HG03064 (cell line): Measurements from ENCODE around the gene TELO2.

Experiments used
- ATAC-seq: cut with Tn5 transposase; IDR thresholded peaks from one replicate; pipeline ENCODE4 v1.9.1; 2021; ENCODE audit warnings: low read depth; ENCODE audit not compliant: unreplicated experiment

The TELO2 gene

GRCh38 chr16:1511662-1512569 is 18.8 kb downstream of the TELO2 start:
- no peak for ATAC-seq

- no peak for ATAC-seq
These were observed 19.6 kb downstream of the TELO2 start for GRCh38 chr16:1512774-1513173.

GRCh38 chr16:1514507-1514906 is 21.3 kb downstream of the TELO2 start:
- no peak for ATAC-seq

DNA sequence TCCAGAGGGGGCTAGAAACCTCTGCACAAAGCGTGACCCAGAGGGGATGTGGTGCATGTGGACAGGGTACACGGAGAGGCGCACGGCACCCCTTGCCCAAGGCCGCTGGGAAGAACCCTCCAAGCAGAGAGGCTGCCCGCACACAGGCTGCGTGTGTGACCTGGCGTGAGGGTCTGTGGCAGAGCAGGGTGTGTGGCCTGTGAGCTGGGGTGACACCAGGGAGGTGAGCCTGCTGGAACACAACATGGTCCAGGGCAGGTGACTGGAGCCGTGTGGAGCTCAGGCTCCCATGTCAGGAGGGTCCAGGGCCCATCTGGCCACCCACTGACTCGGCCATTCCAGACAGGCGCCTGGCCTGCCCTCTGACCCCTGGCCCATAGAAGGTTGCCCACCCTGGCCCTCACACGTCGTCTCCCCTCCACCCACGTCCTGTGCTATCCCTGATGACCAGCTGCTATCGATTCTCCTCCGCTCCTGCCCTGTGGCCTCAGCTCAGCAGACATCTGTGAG is 25.5 kb downstream of the TELO2 start:
- no peak for ATAC-seq

DNA sequence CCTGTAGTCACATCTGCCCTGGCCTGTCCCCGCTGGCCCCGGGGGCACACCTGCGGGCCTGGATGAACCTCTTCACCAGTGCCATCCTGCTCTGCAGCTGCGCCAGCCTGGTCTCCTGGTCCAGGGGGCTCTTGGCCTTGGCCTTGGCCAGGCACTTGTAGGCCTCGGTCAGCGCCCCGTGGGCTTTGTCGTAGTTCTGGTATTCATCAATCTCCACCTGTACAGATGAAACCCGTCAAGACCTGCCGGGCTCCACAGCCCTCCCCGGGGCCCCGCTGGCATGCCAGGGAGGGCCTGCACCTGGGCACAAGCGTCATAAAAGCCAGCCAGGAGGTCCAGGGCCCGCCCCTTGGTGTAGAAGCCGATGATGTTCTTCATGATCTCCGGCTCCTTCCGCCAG is 26.7 kb downstream of the TELO2 start:
- ATAC-seq: no peak

GRCh38 chr16:1520461-1520860 is 27.3 kb downstream of the TELO2 start:
- ATAC-seq: no peak

DNA sequence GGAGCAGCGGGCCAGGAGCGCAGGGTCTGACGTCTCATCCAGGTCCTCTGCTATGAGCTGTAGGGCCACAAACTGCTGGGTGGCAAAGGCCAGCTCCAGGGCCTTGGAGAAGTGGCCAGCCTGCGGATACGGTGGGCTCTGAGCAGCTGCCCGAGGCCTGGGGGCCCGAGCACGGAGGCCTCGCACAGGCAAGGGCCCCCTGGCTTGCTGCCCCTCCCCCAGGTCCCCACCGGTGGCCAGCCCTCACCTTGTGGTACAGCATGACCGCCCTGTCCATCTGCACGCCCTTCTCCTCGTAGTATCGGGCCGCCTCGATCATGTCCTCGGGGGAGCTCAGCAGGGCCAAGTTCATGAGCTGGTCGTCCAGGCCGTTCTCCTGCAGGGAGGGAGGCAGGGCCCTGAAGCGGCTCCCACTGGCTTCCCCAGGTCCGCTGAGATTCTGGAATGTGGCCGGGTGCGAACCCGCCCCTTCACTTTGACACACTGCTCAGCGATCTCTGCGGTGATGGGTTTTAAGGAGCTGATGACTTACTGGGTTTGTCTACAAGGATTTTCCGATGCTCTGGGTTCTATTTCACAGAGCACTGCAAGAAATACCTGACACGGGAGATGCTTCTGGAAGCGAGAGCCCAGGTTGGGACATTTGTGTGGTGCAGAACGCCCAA is 30.6 kb downstream of the TELO2 start:
- no peak for ATAC-seq

DNA sequence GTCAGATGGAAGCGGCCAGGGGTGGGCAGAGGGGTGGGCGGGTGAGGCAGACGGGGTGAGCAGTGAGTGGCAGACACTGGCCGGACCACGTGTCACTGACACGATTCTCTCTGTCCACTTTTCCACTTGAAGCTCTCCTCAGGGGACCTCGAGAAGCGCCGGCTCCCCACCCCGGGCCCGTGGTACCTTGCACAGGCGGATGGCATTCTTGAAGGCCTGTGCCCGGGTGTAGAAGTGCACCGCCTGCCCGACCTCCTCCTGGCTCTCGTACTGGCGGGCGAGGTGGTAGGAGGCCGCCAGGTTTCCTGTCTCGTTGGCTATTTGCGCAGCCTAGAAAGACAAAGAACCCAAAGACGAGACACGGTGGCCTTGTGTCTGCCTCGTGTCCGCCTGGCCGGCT is 31.2 kb downstream of the TELO2 start:
- ATAC-seq: no peak

GRCh38 chr16:1525871-1526607 is 32.9 kb downstream of the TELO2 start:
- no peak for ATAC-seq

DNA sequence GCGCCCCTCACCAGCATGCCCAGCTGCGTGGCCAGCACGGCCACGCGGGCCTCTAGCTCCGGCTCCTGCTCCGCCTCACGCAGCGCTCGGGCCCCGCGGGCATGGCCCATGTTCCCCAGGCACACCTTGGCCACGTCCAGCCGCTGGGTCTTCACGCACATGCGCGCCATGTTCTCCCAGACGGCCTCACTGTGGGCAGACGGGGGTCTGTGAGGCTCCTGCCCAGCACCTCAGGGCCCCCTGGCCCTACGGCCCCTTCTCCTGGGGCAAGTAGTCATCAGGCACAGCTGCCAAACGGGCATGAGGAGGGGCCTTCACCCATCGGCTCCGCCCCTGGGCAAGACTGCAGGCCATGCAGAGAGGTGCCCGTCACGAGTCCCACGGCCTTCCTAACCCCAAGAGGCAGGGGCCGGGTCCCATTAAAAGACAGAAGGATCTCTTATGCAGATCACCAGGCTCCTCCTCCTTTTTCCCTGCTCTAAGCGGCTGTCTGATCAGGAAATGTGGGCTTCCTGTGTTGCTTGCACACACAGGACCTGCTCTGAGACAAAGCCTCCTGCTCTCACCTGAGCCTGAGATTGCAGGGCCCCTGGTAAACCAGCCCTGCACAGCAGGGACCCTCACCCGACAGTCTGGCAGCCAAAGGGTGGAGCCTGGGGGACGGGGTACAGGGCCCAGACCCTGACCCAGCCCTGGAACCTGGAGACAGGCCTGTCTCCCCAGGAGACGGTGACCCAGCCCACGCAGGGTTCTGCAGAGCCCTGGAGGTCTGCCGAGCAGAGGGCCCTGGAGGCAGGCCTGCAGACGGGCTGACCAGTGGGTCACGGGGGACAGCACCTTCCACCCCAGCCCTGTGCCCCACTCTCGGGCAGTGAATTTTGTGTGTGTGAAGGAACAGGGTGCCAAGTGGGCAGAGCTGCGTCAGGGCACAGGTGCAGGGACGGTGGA is 33.7 kb downstream of the TELO2 start:
- no peak for ATAC-seq

GRCh38 chr16:1527836-1528811 is 35.0 kb downstream of the TELO2 start:
- ATAC-seq: no peak

GRCh38 chr16:1528921-1529537 is 35.9 kb downstream of the TELO2 start:
- no peak for ATAC-seq

DNA sequence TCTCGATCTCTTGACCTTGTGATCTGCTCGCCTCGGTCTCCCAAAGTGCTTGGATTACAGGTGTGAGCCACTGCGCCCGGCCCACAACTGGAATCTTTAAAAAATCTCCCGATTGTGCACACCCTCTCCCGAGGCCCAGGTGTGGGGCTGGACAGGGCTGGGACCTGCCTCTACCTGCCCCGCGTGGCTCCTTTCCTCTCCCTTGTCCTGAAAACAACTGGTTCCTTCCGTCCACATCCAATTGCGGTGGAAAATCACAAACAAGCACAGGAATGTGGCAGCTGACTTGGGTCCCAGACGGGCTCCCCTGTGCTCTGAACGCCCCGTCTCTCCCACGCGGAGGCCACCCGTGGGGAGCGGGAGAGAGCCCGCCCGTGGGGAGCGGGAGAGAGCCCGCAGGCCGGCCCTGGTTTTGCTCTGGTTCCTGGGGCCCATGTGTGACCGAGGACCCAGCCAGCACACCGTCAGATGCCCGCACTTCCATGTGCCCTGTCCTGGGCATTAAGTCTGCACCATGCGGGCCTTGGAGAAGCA is 37.3 kb downstream of the TELO2 start:
- ATAC-seq: no peak

GRCh38 chr16:1530883-1531637 is 37.9 kb downstream of the TELO2 start:
- no peak for ATAC-seq

DNA sequence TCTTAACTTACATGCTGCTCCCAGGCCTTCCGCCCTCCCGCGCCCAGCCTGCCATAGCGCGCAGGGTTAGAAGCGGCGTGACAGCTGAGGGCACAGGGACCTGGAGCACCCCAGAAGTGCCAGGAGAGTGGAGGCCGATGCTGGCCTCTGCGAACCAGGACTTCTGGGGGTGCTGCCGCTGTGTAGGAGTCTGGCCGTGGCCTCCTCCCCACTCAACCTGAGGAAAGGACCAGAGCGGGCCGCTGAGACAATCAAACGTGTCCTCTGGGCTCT is 38.4 kb downstream of the TELO2 start:
- ATAC-seq: no peak

DNA sequence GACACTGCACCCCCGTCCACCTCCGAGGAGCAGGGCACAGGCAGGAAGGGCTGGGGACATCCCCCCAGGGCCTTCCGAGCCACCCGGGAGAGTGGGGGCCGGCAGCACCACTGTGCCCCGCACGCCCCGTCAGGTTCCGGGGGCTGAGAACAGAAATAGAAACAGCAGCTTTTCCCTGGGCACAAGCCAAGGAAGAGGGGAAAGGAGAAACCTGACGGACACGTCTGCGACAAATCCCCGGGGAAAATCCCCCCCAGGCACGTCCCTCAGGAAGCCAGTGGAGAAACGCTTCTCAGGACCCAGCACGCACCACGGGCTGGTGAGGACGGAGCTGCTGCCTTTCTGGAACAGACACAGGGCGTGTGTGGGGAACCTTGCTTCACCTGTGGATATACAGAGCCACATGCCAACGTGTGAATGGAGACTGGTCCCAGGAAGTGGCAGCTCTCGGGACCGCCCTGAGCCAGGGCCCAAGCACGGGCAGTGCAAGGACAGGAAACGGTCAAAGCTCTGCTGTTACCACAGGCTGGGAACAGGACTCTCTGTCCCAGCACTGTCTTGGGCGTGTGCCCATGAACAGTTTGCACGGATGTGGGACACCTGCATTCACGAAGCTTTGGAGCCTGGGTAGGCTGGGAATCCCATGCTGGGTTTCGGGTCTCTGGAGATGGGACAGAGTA is 39.1 kb downstream of the TELO2 start:
- no peak for ATAC-seq

DNA sequence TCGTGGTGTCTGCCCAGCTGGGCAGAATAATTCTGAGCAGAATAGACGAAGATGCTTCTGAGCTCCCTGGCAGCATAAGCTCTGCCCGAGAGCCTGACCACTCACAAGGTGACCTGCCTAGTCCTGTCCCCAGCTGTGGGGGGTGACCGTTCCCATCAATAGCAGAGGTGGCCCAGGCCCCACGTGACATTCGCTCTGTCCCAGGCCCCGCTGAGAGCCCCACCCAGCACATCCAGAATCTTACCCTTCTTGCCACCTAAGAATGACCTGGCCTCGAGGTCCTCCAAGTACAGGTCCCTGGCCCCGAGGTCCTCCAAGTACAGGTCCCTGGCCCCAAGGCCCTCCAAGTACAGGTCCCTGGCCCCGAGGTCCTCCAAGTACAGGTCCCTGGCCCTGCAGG is 39.6 kb downstream of the TELO2 start:
- no peak for ATAC-seq
